ENCODE results near the gene DVL1. TPM values are rescaled to one million over a fixed set of nuclear protein-coding genes. Genes with fewer than 3 reads are reported as not detected.

DVL1 gene
- total and polyA plus RNA-seq, 2 of the 13 experiments (the other 11 are each of a cell fraction or from before 2014, with no cell fraction given): 30.8 to 60.4 TPM

GRCh38 chr1:1334835-1335234 lies 14.4 kb downstream of the DVL1 start (continued):
- TF ChIP-seq BCL3 (CRISPR knock-in tag; IDR thresholded peaks at IDR 0.05): no peak
- TF ChIP-seq ZFP90 (CRISPR knock-in tag; IDR thresholded peaks at IDR 0.05; ENCODE audit: borderline replicate concordance): peak; percentile 61; the same call in 1 of the 2 replicates
- TF ChIP-seq ZBTB38 (CRISPR knock-in tag; IDR thresholded peaks at IDR 0.05): no peak
- no peak for TF ChIP-seq SNRNP70 (IDR thresholded peaks at IDR 0.05; ENCODE audit: low read depth, low read length)
- no peak for TF ChIP-seq CHD2 (IDR thresholded peaks at IDR 0.05; ENCODE audit: low read depth, low read length)
- no peak for TF ChIP-seq FOSL1 (CRISPR knock-in tag; IDR thresholded peaks at IDR 0.05; ENCODE audit: borderline replicate concordance)
- no peak for TF ChIP-seq ZNF460 (CRISPR knock-in tag; IDR thresholded peaks at IDR 0.05; ENCODE audit: borderline replicate concordance)
- TF ChIP-seq ZNF816 (CRISPR knock-in tag; IDR thresholded peaks at IDR 0.05; ENCODE audit: borderline replicate concordance): 0 out of 2 replicates have a peak, but pooled peaks have one; percentile 42
- TF ChIP-seq SKI (IDR thresholded peaks at IDR 0.05; ENCODE audit: partially characterized antibody): no peak
- TF ChIP-seq ZNF12 (CRISPR knock-in tag; IDR thresholded peaks at IDR 0.05): 0 out of 2 replicates have a peak, but pooled peaks have one; percentile 56
- TF ChIP-seq NFKB2 (CRISPR knock-in tag; IDR thresholded peaks at IDR 0.05; ENCODE audit: borderline replicate concordance): peak; percentile 68; the same call in 1 of the 2 replicates
- no peak for TF ChIP-seq ZBTB10 (CRISPR knock-in tag; IDR thresholded peaks at IDR 0.05; ENCODE audit: borderline replicate concordance)
- TF ChIP-seq MEF2D (CRISPR knock-in tag; IDR thresholded peaks at IDR 0.05): peak; percentile 78; the same call in 1 of the 2 replicates
- TF ChIP-seq MAFF (IDR thresholded peaks at IDR 0.05; ENCODE audit: low read depth, low read length): no peak
- TF ChIP-seq ZNF44 (CRISPR knock-in tag; IDR thresholded peaks at IDR 0.05): 0 out of 2 replicates have a peak, but pooled peaks have one; percentile 58
- no peak for TF ChIP-seq ZNF230 (CRISPR knock-in tag; IDR thresholded peaks at IDR 0.05)
- no peak for TF ChIP-seq ZBTB42 (CRISPR knock-in tag; IDR thresholded peaks at IDR 0.05)
- TF ChIP-seq ARID2 (CRISPR knock-in tag; IDR thresholded peaks at IDR 0.05; ENCODE audit: borderline replicate concordance): no peak
- TF ChIP-seq JUN (CRISPR knock-in tag; IDR thresholded peaks at IDR 0.05): no peak
- TF ChIP-seq SOX5 (CRISPR knock-in tag; IDR thresholded peaks at IDR 0.05; ENCODE audit: borderline replicate concordance): no peak
- no peak for TF ChIP-seq POLR2AphosphoS5 (IDR thresholded peaks at IDR 0.05; ENCODE audit: low read depth, low read length)
- peak; percentile 73; the same call in 1 of the 2 replicates for TF ChIP-seq PLSCR1 (CRISPR knock-in tag; IDR thresholded peaks at IDR 0.05; ENCODE audit: borderline replicate concordance)
- TF ChIP-seq ZNF891 (CRISPR knock-in tag; IDR thresholded peaks at IDR 0.05): no peak
- no peak for TF ChIP-seq CEBPZ (IDR thresholded peaks at IDR 0.05; ENCODE audit: low read length)

Measured in HepG2 (cell line).